MCF 10A (cell line): ENCODE data around the gene LNX1. TPM values are rescaled to one million over a fixed set of nuclear protein-coding genes. Genes with fewer than 3 reads are reported as not detected.

Experiments used
- Bru-seq: library from RNA; stranded (reverse); fragments of 400-500 nt; gene quantifications from one replicate; lab custom pipeline; 2021; lab: Mats Ljungman, UMichigan
- BruChase-seq, 2 experiments: library from RNA; stranded (reverse); fragments of 400-500 nt; gene quantifications; one replicate each; lab custom pipeline; 2021; lab: Mats Ljungman, UMichigan
- BruUV-seq: library from RNA; stranded (reverse); fragments of 400-500 nt; replicated peaks from 2 replicates; lab custom pipeline; 2021; lab: Mats Ljungman, UMichigan
- CTCF ChIA-PET: fragments of 300-600 bp; sonication (Branson Sonifier 250); formaldehyde crosslinking; extraction: SDS; loops from one replicate; lab custom pipeline; 2021; ENCODE audit warnings: antibody characterized with exemption, inconsistent platforms; lab: Yijun Ruan, JAX
- POLR2A ChIA-PET: fragments of 300-600, 350-650 bp; sonication (Branson Sonifier 250); formaldehyde crosslinking; extraction: SDS; loops from one replicate; lab custom pipeline; 2020; ENCODE audit warnings: antibody characterized with exemption, inconsistent platforms; lab: Yijun Ruan, JAX
- DNase-seq: peaks from one replicate; pipeline ENCODE4 v3.0.0-alpha.2; 2018; ENCODE audit not compliant: unreplicated experiment
- H3K27ac Mint-ChIP-seq: one replicate; pipeline ENCODE4 v1.8.0; 2022; ENCODE audit warnings: mild to moderate bottlenecking, low read depth, mixed read lengths; ENCODE audit not compliant: unreplicated experiment
- H3K27me3 Mint-ChIP-seq: one replicate; pipeline ENCODE4 v1.8.0; 2022; ENCODE audit warnings: mixed read lengths; ENCODE audit not compliant: insufficient read depth, unreplicated experiment
- H3K36me3 Mint-ChIP-seq: one replicate; pipeline ENCODE4 v1.8.0; 2022; ENCODE audit warnings: mild to moderate bottlenecking, moderate library complexity, mixed read lengths; ENCODE audit not compliant: insufficient read depth, unreplicated experiment
- H3K4me1 Mint-ChIP-seq: one replicate; pipeline ENCODE4 v1.8.0; 2022; ENCODE audit warnings: mixed read lengths; ENCODE audit not compliant: insufficient read depth, unreplicated experiment
- H3K4me3 Mint-ChIP-seq: one replicate; pipeline ENCODE4 v1.8.0; 2022; ENCODE audit warnings: mild to moderate bottlenecking, moderate library complexity, mixed read lengths; ENCODE audit not compliant: unreplicated experiment
- H3K9me3 Mint-ChIP-seq: one replicate; pipeline ENCODE4 v1.8.0; 2022; ENCODE audit warnings: mixed read lengths; ENCODE audit not compliant: unreplicated experiment
- intact Hi-C: fragments of 100-400 bp; cut with micrococcal nuclease; formaldehyde crosslinking; loops from 2 replicates; pipeline ENCODE4 v1.14.1; 2022
- long read RNA-seq: library from polyadenylated mRNA; stranded (forward); transcript quantifications from one replicate; pipeline ENCODE4 v2.0.0, GENCODE V29; 2022
- total RNA-seq: library from RNA; stranded (reverse); gene quantifications from 2 replicates; pipeline ENCODE4 v1.2.3, GENCODE V29; 2022
- TF ChIP-seq, protein P1 (sequence below): fragments of 200-600 bp; IDR thresholded peaks from one replicate; pipeline ENCODE4 v1.8.0; 2022; ENCODE audit warnings: antibody characterized with exemption, mild to moderate bottlenecking; ENCODE audit not compliant: unreplicated experiment

LNX1 gene
- total RNA-seq, result not detected in 2 replicates
- percentile 10 among the genes with signal in this experiment for Bru-seq, nascent RNA
- BruChase-seq, experiment 1, labeled RNA remaining after a 6-hour chase, result percentile 5 among the genes with signal in this experiment
- percentile 6 among the genes with signal in this experiment for BruChase-seq, experiment 2, labeled RNA remaining after a 2-hour chase
- long read RNA-seq, partial matches to known transcripts, result 0 of 6 reads
- long read RNA-seq, other reads (novel, unspliced or antisense), result 6 of 6 reads

DNA sequence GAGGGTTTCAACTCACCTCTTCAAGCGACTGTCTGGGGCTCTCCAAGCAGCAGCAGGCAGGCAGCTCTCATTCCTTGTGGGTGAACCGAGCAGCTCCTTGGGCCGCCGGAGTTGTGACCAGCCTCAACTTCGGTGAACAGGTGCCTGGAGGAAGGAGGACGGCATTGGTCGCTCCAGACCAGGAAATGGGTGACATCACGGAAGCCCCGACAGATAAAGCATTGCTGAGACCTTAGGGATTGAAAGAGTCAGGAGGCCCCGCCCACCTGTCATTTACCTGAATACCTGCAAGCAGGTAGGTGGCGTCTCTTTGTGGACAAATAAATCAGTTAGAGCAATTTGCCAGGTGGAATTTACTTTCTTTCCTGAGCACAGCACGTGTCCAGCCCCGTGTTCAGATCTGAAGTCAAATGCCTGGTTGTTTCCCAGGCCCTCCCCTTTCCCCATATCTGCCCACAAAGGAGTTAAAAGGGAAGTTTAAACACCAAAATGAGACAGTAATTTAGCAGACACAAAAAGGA, at the start of gene LNX1:
Gene LNX1, minus strand, starts transcription at position 115 of the 521 bp plus-strand sequence. CDS start 17,484 bp downstream, outside the sequence.
- Mint-ChIP-seq H3K4me3 (peak within 1 kb of the TSS; percentile 72), H3K27ac (peak within 1 kb of the TSS; percentile 95), H3K36me3 (no peaks in the 10 kb centered on the region), H3K27me3 (no peaks in the 10 kb centered on the region), H3K4me1 (peaks cover 28% of the 10 kb centered on the region), H3K9me3 (no peaks in the 10 kb centered on the region)
- ChIA-PET CTCF (interaction anchor here (0.9 kb wide), 1 partner anchor 100 kb away, joined by 3 read pairs; no protein-coding TSS in a partner anchor), POLR2A (no interaction called here)
- no TSS peak for BruUV-seq
- intact Hi-C loops, result no loop called here
- peak; percentile 21 for DNase-seq
- TF ChIP-seq, protein P1, sequence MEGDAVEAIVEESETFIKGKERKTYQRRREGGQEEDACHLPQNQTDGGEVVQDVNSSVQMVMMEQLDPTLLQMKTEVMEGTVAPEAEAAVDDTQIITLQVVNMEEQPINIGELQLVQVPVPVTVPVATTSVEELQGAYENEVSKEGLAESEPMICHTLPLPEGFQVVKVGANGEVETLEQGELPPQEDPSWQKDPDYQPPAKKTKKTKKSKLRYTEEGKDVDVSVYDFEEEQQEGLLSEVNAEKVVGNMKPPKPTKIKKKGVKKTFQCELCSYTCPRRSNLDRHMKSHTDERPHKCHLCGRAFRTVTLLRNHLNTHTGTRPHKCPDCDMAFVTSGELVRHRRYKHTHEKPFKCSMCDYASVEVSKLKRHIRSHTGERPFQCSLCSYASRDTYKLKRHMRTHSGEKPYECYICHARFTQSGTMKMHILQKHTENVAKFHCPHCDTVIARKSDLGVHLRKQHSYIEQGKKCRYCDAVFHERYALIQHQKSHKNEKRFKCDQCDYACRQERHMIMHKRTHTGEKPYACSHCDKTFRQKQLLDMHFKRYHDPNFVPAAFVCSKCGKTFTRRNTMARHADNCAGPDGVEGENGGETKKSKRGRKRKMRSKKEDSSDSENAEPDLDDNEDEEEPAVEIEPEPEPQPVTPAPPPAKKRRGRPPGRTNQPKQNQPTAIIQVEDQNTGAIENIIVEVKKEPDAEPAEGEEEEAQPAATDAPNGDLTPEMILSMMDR, result no peak

DNA sequence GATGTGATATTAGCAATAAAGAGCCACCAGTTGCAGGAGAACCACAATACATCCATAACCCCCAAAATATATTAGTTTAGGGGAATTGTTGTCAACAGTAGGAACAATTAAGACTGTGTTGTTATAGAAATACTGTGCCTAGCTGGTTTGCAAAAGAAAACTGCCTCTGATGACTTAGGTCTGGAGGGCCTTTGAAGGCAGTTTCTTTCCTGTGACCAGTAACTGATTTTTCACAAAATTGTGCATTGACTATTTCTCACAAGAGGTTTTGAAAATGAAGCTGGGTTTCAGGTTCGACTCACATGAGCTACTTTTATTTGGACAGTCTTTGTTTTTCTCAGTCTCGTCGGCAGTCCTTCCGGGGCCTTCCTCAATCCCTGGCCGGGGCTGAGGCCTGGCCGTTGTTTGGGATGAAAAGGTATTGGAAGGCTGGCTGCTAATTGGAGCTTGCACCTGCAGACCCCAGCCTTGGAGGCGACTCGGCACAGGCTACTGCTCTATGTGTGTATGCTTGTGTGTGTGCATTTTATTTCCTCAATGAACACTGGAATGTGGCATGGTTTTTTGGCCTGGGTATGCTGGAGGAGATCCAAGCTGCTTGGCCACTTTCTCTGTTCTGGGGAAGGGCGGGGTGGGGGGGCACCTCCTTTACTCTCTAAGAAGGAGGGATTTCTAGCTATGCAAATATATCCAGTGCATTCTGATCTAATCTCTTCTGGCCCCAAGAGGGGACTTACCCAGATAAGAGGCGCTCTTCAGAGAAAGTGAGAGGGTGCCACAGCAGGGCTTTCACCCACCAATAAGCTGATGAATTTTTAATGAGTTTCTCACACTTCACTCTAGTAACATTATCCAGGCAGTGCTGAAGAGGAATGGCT, 49.5 kb upstream of the LNX1 start:
- POLR2A ChIA-PET, result no interaction called here
- intact Hi-C loops, result no loop called here
- H3K27me3 Mint-ChIP-seq, result no peaks in the 10 kb centered on the region
- H3K36me3 Mint-ChIP-seq, result peaks cover 5% of the 10 kb centered on the region
- no peaks in the 10 kb centered on the region for H3K9me3 Mint-ChIP-seq
- CTCF ChIA-PET, result no interaction called here
- H3K4me3 Mint-ChIP-seq, result no peak overlapping the region
- H3K4me1 Mint-ChIP-seq, result peaks cover 14% of the 10 kb centered on the region
- TF ChIP-seq, protein P1, result no peak
- BruUV-seq, result no TSS peak
- no peak for DNase-seq
- no peak overlapping the region for H3K27ac Mint-ChIP-seq

DNA sequence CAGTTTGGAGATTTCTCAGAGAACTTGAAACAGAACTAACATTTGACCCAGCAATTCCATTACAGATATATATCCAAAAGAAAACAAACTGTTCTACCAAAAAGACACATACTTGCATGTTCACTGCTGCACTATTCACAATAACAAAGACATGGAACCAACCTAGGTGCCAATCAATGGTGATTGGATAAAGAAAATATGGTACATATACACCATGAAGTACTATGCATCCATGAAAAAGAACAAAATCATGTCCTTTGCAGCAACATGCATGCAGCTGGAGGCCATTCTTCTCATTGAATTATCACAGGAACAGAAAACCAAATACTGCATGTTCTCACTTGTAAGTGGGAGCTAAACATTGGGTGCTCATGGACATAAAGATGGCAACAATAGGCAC, 47.6 kb upstream of the LNX1 start:
- no peaks in the 10 kb centered on the region for H3K36me3 Mint-ChIP-seq
- no peaks in the 10 kb centered on the region for H3K27me3 Mint-ChIP-seq
- ChIA-PET POLR2A (interaction anchor here (0.7 to 1.3 kb wide), 2 partner anchors 9 to 18 kb away, joined by 4 to 5 read pairs; no protein-coding TSS in a partner anchor), CTCF (no interaction called here)
- no TSS peak for BruUV-seq
- no peak overlapping the region for H3K4me3 Mint-ChIP-seq
- DNase-seq, result no peak
- intact Hi-C loops, result no loop called here
- TF ChIP-seq, protein P1, result no peak
- H3K4me1 Mint-ChIP-seq, result peaks cover 8% of the 10 kb centered on the region
- H3K9me3 Mint-ChIP-seq, result no peaks in the 10 kb centered on the region
- no peak overlapping the region for H3K27ac Mint-ChIP-seq

DNA sequence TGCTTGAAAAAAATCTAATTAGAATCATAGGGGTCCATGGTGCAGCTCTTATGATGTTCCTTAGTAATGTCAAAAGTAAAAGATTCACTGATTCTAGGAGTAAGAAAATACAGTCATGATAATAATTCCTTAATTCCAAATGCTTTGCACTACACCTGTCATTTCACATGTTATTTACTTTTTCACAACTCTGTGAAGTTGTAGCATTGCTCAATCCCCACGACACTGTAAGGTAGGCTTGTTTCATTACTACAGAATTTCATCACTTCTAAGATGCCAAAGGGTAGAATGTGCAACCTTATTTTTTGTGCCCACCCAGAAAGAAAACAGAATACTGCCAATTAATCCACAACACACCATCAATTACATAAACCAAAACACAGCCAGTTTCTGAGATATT, 46.1 kb upstream of the LNX1 start:
- TF ChIP-seq, protein P1, result no peak
- Mint-ChIP-seq H3K4me3 (no peak overlapping the region), H3K36me3 (no peaks in the 10 kb centered on the region), H3K4me1 (peaks cover 8% of the 10 kb centered on the region), H3K27ac (peak overlapping the region; percentile 46), H3K27me3 (no peaks in the 10 kb centered on the region), H3K9me3 (no peaks in the 10 kb centered on the region)
- intact Hi-C loops, result no loop called here
- CTCF ChIA-PET, result no interaction called here
- no TSS peak for BruUV-seq
- POLR2A ChIA-PET, result no interaction called here
- peak; percentile 29 for DNase-seq
